Measurements from ENCODE around the gene ITGB2. TPM values are rescaled to one million over a fixed set of nuclear protein-coding genes. Genes with fewer than 3 reads are reported as not detected.

Gene ITGB2
- total RNA-seq, 5 donors from 2014 or later (not counting 1 experiment from before 2014, with no cell fraction given): 249 to 498 (median 304) TPM

DNA sequence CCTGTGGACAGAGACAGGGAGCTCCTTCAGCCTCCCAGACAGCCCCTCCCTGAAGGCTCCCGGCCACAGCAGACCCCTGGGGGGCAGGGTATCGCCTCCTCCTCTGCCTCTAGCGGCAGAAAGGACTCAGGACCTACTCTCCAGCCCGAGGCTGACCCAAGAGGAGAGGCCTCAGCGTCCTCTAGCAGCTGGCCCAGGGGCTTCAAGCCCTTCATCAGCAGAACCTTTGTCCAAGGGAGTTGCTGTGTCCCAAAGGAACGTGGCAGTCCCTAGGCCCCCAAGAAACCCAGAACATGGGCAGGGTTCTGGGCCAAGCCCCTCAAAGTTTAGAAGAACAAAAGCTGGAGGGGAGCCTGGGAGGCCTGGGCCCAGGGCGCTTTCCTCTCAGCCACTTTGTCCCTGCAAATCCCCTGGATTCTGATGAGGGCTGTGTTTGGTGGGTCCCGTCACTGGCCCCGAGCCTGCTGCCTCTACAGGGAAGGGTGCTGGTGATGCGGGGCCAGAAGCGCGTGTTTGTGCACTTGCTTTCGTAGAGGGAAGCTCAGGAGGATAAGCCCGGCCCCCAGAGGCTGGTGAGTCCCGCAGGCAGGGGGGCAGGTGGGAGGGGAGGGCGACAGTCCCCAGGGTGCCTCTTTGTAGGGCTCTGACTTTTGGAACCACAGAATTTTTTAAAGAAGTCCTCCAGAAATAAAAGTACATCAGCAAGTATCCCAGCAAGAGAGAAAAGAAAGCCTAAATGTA is 13.3 kb downstream of the ITGB2 start:
- Mint-ChIP-seq H3K27ac (peak overlapping the region; percentile 59 to 85), H3K27me3 (no peaks in the 10 kb centered on the region), H3K36me3 (peaks cover 28% of the 10 kb centered on the region), H3K4me1 (peaks cover 58 to 64% (median 63%) of the 10 kb centered on the region in 3 donors), H3K9me3 (no peaks in the 10 kb centered on the region), H3K4me3 (peak overlapping the region in 1 of 3 donors; percentile 80)
- Histone ChIP-seq H3K4me3 (ENCODE audit: control insufficient read depth in 1 of 2, extremely low read depth in 1 of 2, low read length in 1 of 2) (no peak overlapping the region), H3K27me3 (replicated peaks in 1 of 2; ENCODE audit: control insufficient read depth in 2 of 2, extremely low read depth in 1 of 2, insufficient read depth in 2 of 2, low read length in 1 of 2) (no peaks in the 10 kb centered on the region), H3K9me3 (no peaks in the 10 kb centered on the region), H3K4me1 (ENCODE audit: control insufficient read depth in 1 of 2, extremely low read depth in 1 of 2, insufficient read depth in 2 of 2, low read length in 2 of 2) (peaks cover 23 to 76% of the 10 kb centered on the region in 2 experiments), H3K27ac (ENCODE audit: low read length) (peak overlapping the region; percentile 39), H3K36me3 (ENCODE audit: control insufficient read depth in 2 of 2, extremely low read depth in 1 of 2, insufficient read depth in 1 of 2, low read length in 1 of 2) (peaks cover 26 to 84% of the 10 kb centered on the region in 2 donors)
- DNase-seq (peak in 1 of 35 experiments; percentile 22), ATAC-seq (replicated peaks in 1 of 4) (no peak)
- ChIA-PET CTCF (interaction anchor here in 1 of 2 donors (0.6 kb wide), 1 partner anchor 24 kb away, joined by 4 read pairs; no protein-coding TSS in a partner anchor), POLR2A (no interaction called here)
- 74% methylated on average over 10 of the region's 16 CpGs for WGBS (ENCODE audit: insufficient coverage)

DNA sequence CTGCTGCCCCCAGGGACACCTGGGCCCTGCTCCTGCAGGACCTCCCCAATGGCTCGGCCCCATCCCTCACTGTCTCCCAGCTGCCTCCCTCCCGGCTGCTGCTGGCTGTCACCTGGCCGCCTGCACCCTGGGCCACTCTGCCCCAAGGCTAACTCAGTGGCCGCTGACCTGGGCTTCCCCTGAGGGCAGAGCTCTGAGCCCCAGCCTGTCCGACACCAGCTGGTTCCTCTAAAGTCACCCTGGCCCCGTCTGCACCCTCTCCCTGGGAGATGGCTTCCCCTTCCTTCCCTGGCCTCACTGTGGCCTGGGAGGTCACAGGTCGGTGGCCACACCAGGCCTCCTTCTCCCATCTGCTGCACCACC is 15.0 kb downstream of the ITGB2 start:
- peaks cover 40% of the 10 kb centered on the region for H3K36me3 Mint-ChIP-seq
- H3K27me3 Mint-ChIP-seq: no peaks in the 10 kb centered on the region

DNA sequence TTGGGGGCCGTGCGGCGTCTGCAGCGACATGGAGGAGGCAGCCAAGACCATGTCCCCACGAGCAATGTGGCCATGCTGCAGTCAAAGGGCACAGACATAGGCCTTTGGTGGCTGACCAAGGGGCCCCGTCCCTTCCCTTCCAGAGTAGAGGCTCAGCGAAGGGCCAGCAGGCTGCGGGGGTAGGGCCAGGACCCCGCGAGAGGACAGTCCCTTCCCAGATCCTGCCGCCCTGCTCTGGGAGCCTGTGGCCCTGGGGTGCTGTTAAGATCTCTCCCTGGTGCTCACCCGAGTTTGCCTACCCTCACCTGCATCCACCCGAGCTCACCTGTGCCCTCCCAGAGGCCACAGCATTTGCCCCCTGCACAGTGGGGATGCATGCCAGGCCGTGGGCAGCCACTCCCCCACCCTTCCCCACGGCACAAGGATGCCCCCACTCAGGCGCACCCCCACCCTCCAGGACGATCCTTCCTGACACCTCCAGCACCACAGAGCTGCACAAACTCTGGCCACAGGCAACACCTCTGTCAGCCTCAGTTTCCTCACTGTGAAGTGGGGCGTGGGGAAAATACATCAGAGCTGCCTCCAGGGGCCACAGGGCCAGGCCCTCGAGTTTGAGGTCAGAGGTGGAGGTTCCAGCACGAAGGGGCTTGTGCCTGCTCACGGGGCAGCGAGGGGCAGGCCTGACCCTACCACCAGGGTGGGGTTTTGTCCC is 15.5 kb downstream of the ITGB2 start:
- 98% methylated on average over 15 of the region's 22 CpGs for WGBS (ENCODE audit: insufficient coverage)
- Histone ChIP-seq H3K4me1 (ENCODE audit: control insufficient read depth in 1 of 2, extremely low read depth in 1 of 2, insufficient read depth in 2 of 2, low read length in 2 of 2) (peaks cover 7 to 54% of the 10 kb centered on the region in 2 experiments), H3K27me3 (replicated peaks in 1 of 2; ENCODE audit: control insufficient read depth in 2 of 2, extremely low read depth in 1 of 2, insufficient read depth in 2 of 2, low read length in 1 of 2) (no peaks in the 10 kb centered on the region), H3K4me3 (ENCODE audit: control insufficient read depth in 1 of 2, extremely low read depth in 1 of 2, low read length in 1 of 2) (no peak overlapping the region), H3K9me3 (no peaks in the 10 kb centered on the region), H3K36me3 (ENCODE audit: control insufficient read depth in 2 of 2, extremely low read depth in 1 of 2, insufficient read depth in 1 of 2, low read length in 1 of 2) (peaks cover 40 to 96% of the 10 kb centered on the region in 2 donors), H3K27ac (ENCODE audit: low read length) (no peak overlapping the region)
- ATAC-seq (replicated peaks in 1 of 4) (no peak), DNase-seq (no peak)
- Mint-ChIP-seq H3K27ac (peak overlapping the region; percentile 49 to 68), H3K4me3 (no peak overlapping the region), H3K4me1 (peaks cover 41 to 45% (median 42%) of the 10 kb centered on the region in 3 donors), H3K36me3 (peaks cover 46% of the 10 kb centered on the region), H3K27me3 (no peaks in the 10 kb centered on the region), H3K9me3 (no peaks in the 10 kb centered on the region)
- CTCF ChIA-PET: no interaction called here
- POLR2A ChIA-PET: interaction anchor here in 1 of 2 donors (0.6 kb wide), 1 partner anchor 220 kb away, joined by 6 read pairs; no protein-coding TSS in a partner anchor

More for the DNA sequence above, 15.0 kb downstream of the ITGB2 start:
- H3K27me3 ChIP-seq (replicated peaks in 1 of 2; ENCODE audit: control insufficient read depth in 2 of 2, extremely low read depth in 1 of 2, insufficient read depth in 2 of 2, low read length in 1 of 2): no peaks in the 10 kb centered on the region
- Mint-ChIP-seq H3K4me3 (no peak overlapping the region), H3K9me3 (no peaks in the 10 kb centered on the region), H3K27ac (peak overlapping the region; percentile 23 to 85), H3K4me1 (peaks cover 41 to 49% (median 46%) of the 10 kb centered on the region in 3 donors)
- H3K4me3 ChIP-seq (ENCODE audit: control insufficient read depth in 1 of 2, extremely low read depth in 1 of 2, low read length in 1 of 2): no peak overlapping the region
- H3K4me1 ChIP-seq (ENCODE audit: control insufficient read depth in 1 of 2, extremely low read depth in 1 of 2, insufficient read depth in 2 of 2, low read length in 2 of 2): peaks cover 11 to 59% of the 10 kb centered on the region in 2 experiments
- no peak overlapping the region for H3K27ac ChIP-seq (ENCODE audit: low read length)
- 89% methylated on average over 6 of the region's 7 CpGs for WGBS (ENCODE audit: insufficient coverage)
- H3K36me3 ChIP-seq (ENCODE audit: control insufficient read depth in 2 of 2, extremely low read depth in 1 of 2, insufficient read depth in 1 of 2, low read length in 1 of 2): peaks cover 36 to 96% of the 10 kb centered on the region in 2 donors
- no peaks in the 10 kb centered on the region for H3K9me3 ChIP-seq
- ChIA-PET CTCF (no interaction called here), POLR2A (interaction anchor here in 1 of 2 donors (0.6 kb wide), 1 partner anchor 219 kb away, joined by 6 read pairs; no protein-coding TSS in a partner anchor)
- DNase-seq (no peak), ATAC-seq (replicated peaks in 1 of 4) (no peak)

DNA sequence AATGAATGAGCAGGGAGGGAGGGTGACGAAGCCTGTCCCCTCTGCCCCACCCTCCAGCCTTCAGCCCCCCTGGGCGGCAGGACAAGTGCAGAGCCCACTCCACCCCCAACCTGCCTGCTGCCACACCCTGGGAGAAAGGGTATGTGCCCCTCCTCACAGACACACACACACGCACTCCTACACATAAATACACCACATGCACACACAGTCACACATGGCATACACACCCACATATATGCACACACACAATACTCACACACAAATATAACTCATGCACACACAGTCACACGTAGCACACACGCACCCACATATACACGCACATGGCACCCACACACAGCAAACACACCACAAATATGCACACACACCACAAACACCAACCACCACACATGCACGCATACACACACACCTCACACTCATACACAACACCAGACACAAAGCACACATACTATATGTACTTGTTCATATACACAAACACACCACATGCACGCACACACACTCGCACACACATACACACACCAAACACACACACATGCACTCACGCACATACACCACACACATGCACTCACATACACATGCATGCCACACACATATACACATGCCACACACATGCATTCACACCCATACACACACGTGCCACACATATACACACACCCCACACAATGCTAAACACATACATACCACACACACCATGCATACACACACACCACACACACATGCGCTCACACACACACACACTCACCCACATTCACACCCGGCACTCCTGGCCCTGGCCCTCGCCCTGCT is 16.4 kb downstream of the ITGB2 start:
- H3K4me3 Mint-ChIP-seq: no peak overlapping the region

DNA sequence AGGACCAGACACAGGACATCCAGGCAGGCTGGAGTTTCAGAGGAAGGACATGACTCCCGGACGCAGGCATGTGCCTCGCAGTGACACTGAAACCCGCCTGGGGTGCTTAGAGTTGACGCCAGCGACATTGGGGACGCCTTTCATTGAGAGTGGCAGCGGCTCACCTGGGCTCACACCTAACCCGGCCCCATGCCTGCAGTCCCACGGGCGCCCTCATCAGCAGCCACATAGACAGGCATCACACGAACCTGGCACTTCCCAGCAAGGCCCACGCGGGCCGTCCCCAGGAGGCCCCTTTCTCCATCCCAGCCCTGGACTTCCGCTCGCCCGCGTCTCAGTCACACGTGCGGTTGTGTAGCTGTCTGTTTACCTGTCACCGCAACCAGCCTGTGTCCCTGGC is 17.0 kb downstream of the ITGB2 start:
- H3K27ac Mint-ChIP-seq: no peak overlapping the region

More for the DNA sequence above, 16.4 kb downstream of the ITGB2 start:
- H3K4me1 Mint-ChIP-seq: peaks cover 33 to 38% (median 34%) of the 10 kb centered on the region in 3 donors
- POLR2A ChIA-PET: no interaction called here
- CTCF ChIA-PET: no interaction called here
- WGBS (ENCODE audit: insufficient coverage): 97% methylated on average over 13 of the region's 14 CpGs
- Histone ChIP-seq H3K36me3 (ENCODE audit: control insufficient read depth in 2 of 2, extremely low read depth in 1 of 2, insufficient read depth in 1 of 2, low read length in 1 of 2) (peaks cover 44 to 96% of the 10 kb centered on the region in 2 donors), H3K9me3 (no peaks in the 10 kb centered on the region), H3K27ac (ENCODE audit: low read length) (no peak overlapping the region), H3K4me1 (ENCODE audit: control insufficient read depth in 1 of 2, extremely low read depth in 1 of 2, insufficient read depth in 2 of 2, low read length in 2 of 2) (peaks cover 5 to 49% of the 10 kb centered on the region in 2 experiments), H3K4me3 (ENCODE audit: control insufficient read depth in 1 of 2, extremely low read depth in 1 of 2, low read length in 1 of 2) (no peak overlapping the region), H3K27me3 (replicated peaks in 1 of 2; ENCODE audit: control insufficient read depth in 2 of 2, extremely low read depth in 1 of 2, insufficient read depth in 2 of 2, low read length in 1 of 2) (no peaks in the 10 kb centered on the region)
- peaks cover 45% of the 10 kb centered on the region for H3K36me3 Mint-ChIP-seq
- DNase-seq (no peak), ATAC-seq (replicated peaks in 1 of 4) (no peak)
- no peaks in the 10 kb centered on the region for H3K27me3 Mint-ChIP-seq
- peak overlapping the region; percentile 17 to 53 for H3K27ac Mint-ChIP-seq
- H3K9me3 Mint-ChIP-seq: no peaks in the 10 kb centered on the region

More for the DNA sequence above, 17.0 kb downstream of the ITGB2 start:
- Mint-ChIP-seq H3K27me3 (no peaks in the 10 kb centered on the region), H3K4me3 (no peak overlapping the region), H3K4me1 (peaks cover 26 to 31% (median 28%) of the 10 kb centered on the region in 3 donors), H3K9me3 (no peaks in the 10 kb centered on the region), H3K36me3 (peaks cover 40% of the 10 kb centered on the region)
- no peak for DNase-seq
- Histone ChIP-seq H3K9me3 (no peaks in the 10 kb centered on the region), H3K4me1 (ENCODE audit: control insufficient read depth in 1 of 2, extremely low read depth in 1 of 2, insufficient read depth in 2 of 2, low read length in 2 of 2) (peaks cover 4 to 43% of the 10 kb centered on the region in 2 experiments), H3K27me3 (replicated peaks in 1 of 2; ENCODE audit: control insufficient read depth in 2 of 2, extremely low read depth in 1 of 2, insufficient read depth in 2 of 2, low read length in 1 of 2) (no peaks in the 10 kb centered on the region), H3K36me3 (ENCODE audit: control insufficient read depth in 2 of 2, extremely low read depth in 1 of 2, insufficient read depth in 1 of 2, low read length in 1 of 2) (peaks cover 46 to 96% of the 10 kb centered on the region in 2 donors), H3K4me3 (ENCODE audit: control insufficient read depth in 1 of 2, extremely low read depth in 1 of 2, low read length in 1 of 2) (no peak overlapping the region), H3K27ac (ENCODE audit: low read length) (no peak overlapping the region)
- no peak for ATAC-seq (replicated peaks in 1 of 4)
- CTCF ChIA-PET: no interaction called here
- 96% methylated on average over 16 of the region's 22 CpGs for WGBS (ENCODE audit: insufficient coverage)
- POLR2A ChIA-PET: no interaction called here

Measured in T-cell (primary cell).